ENCODE measurements around the gene TMEM212.
"Not testable (repeated sequence)": the region's sequence is repeated elsewhere in the genome, so short reads cannot be mapped to it uniquely, and the experiment has no call there.

TMEM212 gene

GRCh38 chr3:171895900-171896299, 52.8 kb downstream of the TMEM212 start:
- DNase-seq, result no peak

DNA sequence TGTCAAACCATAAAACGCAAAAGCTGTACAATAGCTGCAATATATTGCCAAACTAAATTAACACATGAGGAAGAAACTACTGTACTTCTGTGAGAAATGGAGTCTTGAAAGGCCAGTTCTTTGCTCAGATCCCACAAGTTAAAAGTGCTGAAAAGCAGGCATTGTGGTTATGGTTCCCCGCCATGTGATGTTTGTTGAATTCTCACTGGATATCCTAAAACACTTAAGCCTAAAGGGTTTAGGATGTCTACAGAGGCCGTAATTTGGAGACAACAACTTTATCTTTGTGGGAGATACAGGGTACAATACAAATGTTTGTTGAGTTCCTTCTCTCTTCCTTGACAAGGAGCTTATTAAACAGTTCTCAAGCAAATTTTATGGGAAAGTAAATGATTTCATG, 53.2 kb downstream of the TMEM212 start:
- no peak for DNase-seq

DNA sequence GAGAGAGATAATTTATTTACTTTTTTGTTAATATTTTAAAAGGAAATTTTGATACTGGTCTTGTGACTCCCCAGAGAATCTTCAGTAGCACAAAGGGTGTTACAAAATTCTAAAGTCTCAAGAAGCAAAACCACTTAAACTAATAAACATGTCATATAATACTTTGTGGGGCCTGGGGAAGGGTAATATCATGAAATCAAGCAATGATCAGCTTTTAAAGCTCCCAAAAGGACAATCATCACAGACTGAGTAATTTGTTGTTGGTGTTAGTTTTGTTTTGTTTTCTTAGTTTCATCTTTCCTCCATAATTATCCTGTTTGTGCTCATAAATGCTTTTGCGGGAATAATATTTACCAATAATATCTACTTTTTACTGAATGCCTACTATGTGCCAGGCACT, 55.0 kb downstream of the TMEM212 start:
- DNase-seq, result no peak

- no peak for DNase-seq
Observed at GRCh38 chr3:171900446-171900845, 57.3 kb downstream of the TMEM212 start.

DNA sequence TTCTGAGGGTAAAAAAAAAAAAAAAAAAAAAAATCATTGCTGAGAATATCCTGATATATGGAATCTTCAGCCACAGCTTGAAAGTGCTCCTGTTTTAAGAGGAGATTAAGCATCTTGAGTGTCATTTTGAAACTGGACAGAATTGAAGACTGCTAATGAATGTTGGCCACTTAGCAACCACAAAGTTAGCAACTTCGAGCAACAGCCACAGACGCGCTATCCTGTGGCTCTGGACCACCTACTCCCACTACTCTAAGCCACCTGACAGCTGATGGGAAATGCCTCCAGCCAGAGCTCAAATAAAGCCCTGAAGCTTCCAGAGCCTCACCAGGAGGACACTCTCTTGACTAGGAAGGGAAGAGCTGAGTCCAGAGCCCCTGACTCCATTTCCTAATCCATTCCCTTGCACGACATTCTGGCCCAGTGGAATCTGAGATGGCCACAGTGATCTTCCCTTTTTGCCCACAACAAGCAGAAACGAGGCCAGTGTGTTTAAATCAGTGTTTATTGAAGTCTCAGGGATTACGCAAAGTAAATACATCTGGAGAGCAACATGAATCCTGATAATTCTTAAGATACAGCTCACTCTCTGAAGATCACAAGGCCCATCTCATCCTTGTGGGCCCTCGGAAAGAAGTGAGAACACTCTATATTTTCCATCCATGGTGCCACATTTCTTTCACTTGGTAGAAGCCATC, 58.6 kb downstream of the TMEM212 start:
- no peak for DNase-seq

- no peak for DNase-seq
Observed at GRCh38 chr3:171904829-171905228, 61.7 kb downstream of the TMEM212 start.

DNA sequence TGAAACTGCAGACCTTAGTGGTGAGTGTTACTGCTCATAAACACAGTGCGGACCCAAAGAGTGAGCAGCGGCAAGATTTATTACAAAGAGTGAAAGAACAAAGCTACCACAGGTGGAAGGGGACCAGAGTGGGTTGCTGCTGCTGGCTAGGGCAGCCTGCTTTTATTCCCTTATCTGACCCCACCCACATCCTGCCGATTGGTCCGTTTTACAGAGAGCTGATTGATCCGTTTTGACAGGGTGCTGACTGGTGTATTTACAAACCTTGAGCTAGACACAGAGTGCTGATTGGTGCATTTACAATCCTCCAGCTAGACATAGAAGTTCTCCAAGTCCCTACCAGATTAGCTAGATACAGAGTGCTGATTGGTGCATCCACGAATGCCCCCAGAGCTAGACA, 63.4 kb downstream of the TMEM212 start:
- DNase-seq, result not testable (repeated sequence)

DNA sequence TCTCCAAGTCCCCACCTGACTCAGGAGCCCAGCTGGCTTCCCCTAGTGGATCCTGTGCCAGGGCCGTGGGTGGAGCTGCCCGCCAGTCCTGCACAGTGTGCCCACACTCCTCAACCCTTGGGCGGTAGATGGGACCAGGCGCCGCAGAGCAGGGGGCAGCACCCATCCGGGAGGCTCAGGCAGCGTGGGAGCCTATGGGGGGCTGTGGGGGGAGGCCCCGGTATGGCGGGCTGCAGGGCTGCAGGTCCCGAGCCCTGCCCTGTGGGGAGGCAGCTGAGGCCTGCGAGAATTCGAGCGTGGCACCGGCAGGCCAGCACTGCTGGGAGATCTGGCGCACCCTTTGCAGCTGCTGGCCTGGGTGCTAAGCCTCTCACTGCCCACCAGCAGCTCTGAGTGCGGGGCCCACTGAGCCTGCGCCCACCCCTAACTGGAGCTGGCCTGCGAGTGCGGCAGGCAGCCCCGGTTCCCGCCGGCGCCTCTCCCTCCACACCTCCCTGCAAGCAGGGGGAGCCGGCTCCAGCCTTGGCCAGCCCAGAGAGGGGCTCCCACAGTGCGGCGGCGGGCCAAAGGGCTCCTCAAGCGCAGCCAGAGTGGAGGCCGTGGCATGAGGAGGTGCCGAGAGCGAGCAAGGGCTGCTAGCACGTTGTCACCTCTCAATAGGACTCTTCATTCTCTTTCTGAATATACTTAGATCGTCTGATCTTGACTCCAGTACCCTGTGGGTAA, 64.0 kb downstream of the TMEM212 start:
- no peak for DNase-seq

DNA sequence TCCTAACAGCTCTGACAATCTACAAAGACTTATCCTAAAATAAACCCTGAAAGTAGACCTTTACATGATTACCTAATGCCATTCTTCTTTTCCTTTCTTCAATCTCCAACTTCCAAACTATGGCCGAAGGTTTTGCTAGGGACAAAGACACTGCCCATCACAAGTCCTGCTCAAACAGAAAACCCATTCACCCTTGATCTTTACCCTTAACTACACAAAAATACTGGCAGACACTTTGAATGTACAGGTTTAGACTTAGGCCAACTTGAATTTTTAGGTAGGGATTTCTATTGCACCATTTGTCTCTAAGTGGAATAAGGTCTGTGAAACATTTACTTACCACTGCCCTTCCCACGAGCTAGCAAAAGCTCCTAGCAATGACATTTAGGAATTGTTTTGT, 64.6 kb downstream of the TMEM212 start:
- no peak for DNase-seq

DNA sequence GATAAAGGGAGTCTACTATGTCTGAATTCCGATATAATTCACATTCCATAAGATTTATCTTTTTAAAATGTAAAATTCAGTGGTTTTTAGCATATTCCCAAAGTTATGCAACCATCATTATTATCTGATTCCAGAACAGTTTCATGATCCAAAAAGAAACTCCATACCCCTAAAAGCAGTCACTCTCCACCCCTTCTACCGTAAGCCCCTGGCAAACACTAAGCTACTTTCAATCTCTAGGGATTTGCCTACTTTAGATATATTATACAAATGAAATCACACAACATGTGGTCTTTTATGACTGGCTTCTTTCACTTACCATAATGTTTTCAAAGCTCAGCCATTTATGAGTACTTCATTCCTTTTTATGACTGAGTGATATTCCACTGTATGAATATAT, 65.6 kb downstream of the TMEM212 start:
- no peak for DNase-seq

All from cortex of kidney (tissue), 1 donor.